Cortex of kidney (tissue), 1 donor: ENCODE measurements around the gene SYNDIG1L.

ENCODE experiments used
- DNase-seq: peaks from one replicate; lab custom pipeline; 2025; lab: John Stamatoyannopoulos, UW

Gene SYNDIG1L

DNA sequence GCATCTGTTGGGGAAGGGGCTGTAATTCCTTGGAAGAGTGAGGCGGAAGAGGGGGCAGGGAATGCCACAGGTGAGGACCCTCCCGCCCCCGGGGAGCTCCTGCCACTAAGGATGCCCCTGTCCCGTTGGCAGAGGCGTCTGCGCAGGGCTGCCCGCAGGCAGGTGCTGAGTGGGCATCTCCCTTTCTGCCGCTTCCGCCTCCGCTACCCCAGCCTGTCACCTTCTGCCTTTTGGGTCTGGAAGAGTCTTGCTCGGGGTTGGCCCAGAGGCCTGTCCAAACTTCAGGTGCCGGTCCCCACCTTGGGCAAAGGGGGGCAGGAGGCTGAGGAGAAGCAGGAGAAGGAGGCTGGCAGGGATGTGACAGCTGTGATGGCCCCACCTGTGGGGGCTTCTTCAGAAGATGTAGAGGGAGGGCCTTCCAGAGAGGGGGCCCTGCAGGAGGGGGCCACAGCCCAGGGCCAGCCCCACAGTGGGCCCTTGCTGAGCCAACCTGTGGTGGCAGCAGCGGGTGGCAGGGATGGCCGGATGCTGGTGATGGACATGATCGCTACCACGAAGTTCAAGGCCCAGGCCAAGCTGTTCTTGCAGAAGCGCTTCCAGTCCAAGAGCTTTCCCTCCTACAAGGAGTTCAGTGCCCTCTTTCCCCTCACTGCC is 67.7 kb downstream of the SYNDIG1L start:
- no peak for DNase-seq

DNA sequence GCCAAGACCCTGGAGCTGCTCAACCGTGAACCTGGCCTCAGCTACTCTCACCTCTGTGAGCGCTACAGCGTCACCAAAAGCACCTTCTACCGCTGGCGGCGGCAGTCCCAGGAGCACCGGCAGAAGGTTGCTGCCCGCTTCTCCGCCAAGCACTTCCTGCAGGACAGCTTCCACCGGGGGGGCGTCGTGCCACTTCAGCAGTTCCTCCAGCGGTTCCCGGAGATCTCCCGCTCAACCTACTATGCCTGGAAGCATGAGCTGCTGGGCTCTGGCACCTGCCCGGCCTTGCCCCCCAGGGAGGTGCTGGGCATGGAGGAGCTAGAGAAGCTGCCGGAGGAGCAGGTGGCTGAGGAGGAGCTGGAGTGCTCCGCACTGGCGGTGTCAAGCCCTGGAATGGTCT is 68.4 kb downstream of the SYNDIG1L start:
- no peak for DNase-seq

GRCh38 chr14:74356892-74357575 is 69.0 kb downstream of the SYNDIG1L start:
- no peak for DNase-seq
